HAP-1 (cell line): ENCODE data around the gene MAGEH1.
A peak's percentile ranks its signal among the peaks of the same experiment; 100 is the strongest.
"Not testable (repeated sequence)": the region's sequence is repeated elsewhere in the genome, so short reads cannot be mapped to it uniquely, and the experiment has no call there.

Experiments used
- DNase-seq, 2 experiments: peaks; one replicate each; pipeline ENCODE4 v3.0.0-alpha.2; 2016 to 2020; ENCODE audit warnings: low spot score in 2 of 2
- H3K27me3 ChIP-seq: fragments of 250-450 bp; sonication (Bioruptor Pico); 2 replicates; pipeline ENCODE4 v1.5.1; 2020; ENCODE audit warnings: low read depth, mild to moderate bottlenecking, moderate library complexity
- H3K36me3 ChIP-seq: fragments of 250-450 bp; sonication (Bioruptor Pico); replicated peaks from 2 replicates; pipeline ENCODE4 v1.5.1; 2020; ENCODE audit warnings: mild to moderate bottlenecking
- H3K4me1 ChIP-seq: fragments of 250-450 bp; sonication (Bioruptor Pico); 2 replicates; pipeline ENCODE4 v1.5.1; 2020; ENCODE audit warnings: mild to moderate bottlenecking
- H3K4me3 ChIP-seq: fragments of 250-450 bp; sonication (Bioruptor Pico); 2 replicates; pipeline ENCODE4 v1.5.1; 2020; ENCODE audit warnings: mild to moderate bottlenecking, moderate library complexity
- H3K9me3 ChIP-seq: fragments of 250-450 bp; sonication (Bioruptor Pico); 2 replicates; pipeline ENCODE4 v1.5.1; 2020; ENCODE audit warnings: mild to moderate bottlenecking, moderate library complexity
- in situ Hi-C: fragments of 300-500 bp; cut with MboI; formaldehyde crosslinking; loops from 3 replicates; pipeline ENCODE4 v1.14.3; 2020; ENCODE audit warnings: low sequenced_read_pairs, inconsistent platforms, mixed read lengths

MAGEH1 gene

GRCh38 chrX:55451990-55452832 is at the start of gene MAGEH1:
Gene MAGEH1, plus strand, starts transcription at chrX:55452127. Its CDS starts 248 bp downstream, at chrX:55452375.
- H3K4me3 ChIP-seq, result peak within 1 kb of the TSS; percentile 43
- peaks cover 3% of the 10 kb centered on the region; the same call in 1 of the 2 replicates for H3K4me1 ChIP-seq
- DNase-seq, result peak; percentile 78 to 88
- in situ Hi-C loops, result no loop called here
- no peaks in the 10 kb centered on the region for H3K9me3 ChIP-seq
- H3K27me3 ChIP-seq, result no peaks in the 10 kb centered on the region
- H3K36me3 ChIP-seq, result no peaks in the 10 kb centered on the region

- DNase-seq, H3K4me1 ChIP-seq, H3K27me3 ChIP-seq, in situ Hi-C loops, H3K9me3 ChIP-seq, H3K4me3 ChIP-seq, H3K36me3 ChIP-seq: not testable (repeated sequence)
These were observed 24.8 kb upstream of the MAGEH1 start for GRCh38 chrX:55427079-55427478.

- H3K36me3 ChIP-seq, H3K4me1 ChIP-seq, DNase-seq, H3K9me3 ChIP-seq, H3K4me3 ChIP-seq, H3K27me3 ChIP-seq, in situ Hi-C loops: not testable (repeated sequence)
These were observed 8.5 kb upstream of the MAGEH1 start for GRCh38 chrX:55443468-55443867.

GRCh38 chrX:55450259-55450658 is 1.7 kb upstream of the MAGEH1 start:
- Histone ChIP-seq H3K9me3 (no peaks in the 10 kb centered on the region), H3K4me3 (no peak overlapping the region), H3K36me3 (no peaks in the 10 kb centered on the region), H3K4me1 (peaks cover 3% of the 10 kb centered on the region; the same call in 1 of the 2 replicates), H3K27me3 (no peaks in the 10 kb centered on the region; the same call in 1 of the 2 replicates)
- DNase-seq, result no peak
- in situ Hi-C loops, result no loop called here

GRCh38 chrX:55451141-55451540 is 786 bp upstream of the MAGEH1 start:
- in situ Hi-C loops, result no loop called here
- no peak overlapping the region for H3K4me3 ChIP-seq
- H3K27me3 ChIP-seq, result no peaks in the 10 kb centered on the region
- DNase-seq, result no peak
- H3K4me1 ChIP-seq, result peaks cover 3% of the 10 kb centered on the region; the same call in 1 of the 2 replicates
- no peaks in the 10 kb centered on the region for H3K36me3 ChIP-seq
- no peaks in the 10 kb centered on the region for H3K9me3 ChIP-seq

- Histone ChIP-seq H3K4me3 (peak overlapping the region; percentile 43), H3K9me3 (no peaks in the 10 kb centered on the region), H3K36me3 (no peaks in the 10 kb centered on the region), H3K4me1 (peaks cover 3% of the 10 kb centered on the region; the same call in 1 of the 2 replicates), H3K27me3 (no peaks in the 10 kb centered on the region)
- in situ Hi-C loops, result no loop called here
- DNase-seq, result no peak
These were observed 319 bp upstream of the MAGEH1 start for GRCh38 chrX:55451626-55451989.

GRCh38 chrX:55452833-55453124 is 852 bp downstream of the MAGEH1 start:
- Histone ChIP-seq H3K27me3 (no peaks in the 10 kb centered on the region), H3K4me3 (peak overlapping the region; percentile 43)
- in situ Hi-C loops, result no loop called here

GRCh38 chrX:55455708-55456107 is 3.8 kb downstream of the MAGEH1 start:
- H3K9me3 ChIP-seq, DNase-seq, H3K4me1 ChIP-seq, H3K36me3 ChIP-seq, in situ Hi-C loops, H3K27me3 ChIP-seq, H3K4me3 ChIP-seq: not testable (repeated sequence)

More at GRCh38 chrX:55452833-55453124, 852 bp downstream of the MAGEH1 start:
- Histone ChIP-seq H3K36me3 (no peaks in the 10 kb centered on the region), H3K4me1 (peaks cover 3% of the 10 kb centered on the region; the same call in 1 of the 2 replicates), H3K9me3 (no peaks in the 10 kb centered on the region)
- no peak for DNase-seq

GRCh38 chrX:55459426-55459825 is 7.5 kb downstream of the MAGEH1 start:
- DNase-seq, H3K4me1 ChIP-seq, H3K27me3 ChIP-seq, H3K36me3 ChIP-seq, in situ Hi-C loops, H3K4me3 ChIP-seq, H3K9me3 ChIP-seq: not testable (repeated sequence)

- H3K4me1 ChIP-seq, in situ Hi-C loops, H3K9me3 ChIP-seq, DNase-seq, H3K27me3 ChIP-seq, H3K4me3 ChIP-seq, H3K36me3 ChIP-seq: not testable (repeated sequence)
These were observed 8.0 kb downstream of the MAGEH1 start for GRCh38 chrX:55459926-55460325.

- in situ Hi-C loops, H3K9me3 ChIP-seq, H3K27me3 ChIP-seq, H3K4me1 ChIP-seq, H3K4me3 ChIP-seq, H3K36me3 ChIP-seq, DNase-seq: not testable (repeated sequence)
These were observed 12.1 kb downstream of the MAGEH1 start for GRCh38 chrX:55464050-55464449.

GRCh38 chrX:55465108-55465507 is 13.2 kb downstream of the MAGEH1 start:
- H3K36me3 ChIP-seq, H3K27me3 ChIP-seq, in situ Hi-C loops, H3K4me3 ChIP-seq, DNase-seq, H3K4me1 ChIP-seq, H3K9me3 ChIP-seq: not testable (repeated sequence)

GRCh38 chrX:55465791-55466190 is 13.9 kb downstream of the MAGEH1 start:
- H3K9me3 ChIP-seq, H3K4me3 ChIP-seq, in situ Hi-C loops, H3K4me1 ChIP-seq, H3K27me3 ChIP-seq, DNase-seq, H3K36me3 ChIP-seq: not testable (repeated sequence)

- H3K4me3 ChIP-seq, H3K27me3 ChIP-seq, H3K4me1 ChIP-seq, H3K9me3 ChIP-seq, H3K36me3 ChIP-seq, in situ Hi-C loops, DNase-seq: not testable (repeated sequence)
These were observed 28.0 kb downstream of the MAGEH1 start for GRCh38 chrX:55479956-55480355.
